Smooth muscle cell (in vitro differentiated cells): ENCODE data around the gene ZC3H14. TPM values are rescaled to one million over a fixed set of nuclear protein-coding genes. Genes with fewer than 3 reads are reported as not detected.
"Not testable (repeated sequence)": the region's sequence is repeated elsewhere in the genome, so short reads cannot be mapped to it uniquely, and the experiment has no call there.

Experiments used
- DNase-seq: peaks from one replicate; lab custom pipeline; 2025; ENCODE audit not compliant: unreplicated experiment; lab: John Stamatoyannopoulos, UW
- H2AFZ ChIP-seq: fragments of 200-600 bp; sonication (generic); 2 replicates; pipeline ENCODE4 v1.6.0; 2016; ENCODE audit warnings: antibody characterized with exemption, low read depth, mild to moderate bottlenecking
- H3F3A ChIP-seq: fragments of 200-600 bp; sonication (generic); 2 replicates; pipeline ENCODE4 v1.6.0; 2017; ENCODE audit warnings: antibody characterized with exemption, low read depth
- H3K27ac ChIP-seq: fragments of 200-600 bp; sonication (generic); 2 replicates; pipeline ENCODE4 v1.5.1; 2016; ENCODE audit warnings: low read depth, mild to moderate bottlenecking
- H3K27me3 ChIP-seq: fragments of 200-600 bp; sonication (generic); 2 replicates; pipeline ENCODE4 v1.6.1; 2016; ENCODE audit warnings: low read depth, mild to moderate bottlenecking
- H3K36me3 ChIP-seq: fragments of 200-600 bp; sonication (generic); 2 replicates; pipeline ENCODE4 v1.5.1; 2016; ENCODE audit warnings: low read depth
- H3K4me1 ChIP-seq: fragments of 200-600 bp; sonication (generic); 2 replicates; pipeline ENCODE4 v1.5.1; 2016; ENCODE audit warnings: low read depth
- H3K4me2 ChIP-seq: fragments of 200-600 bp; sonication (generic); 2 replicates; pipeline ENCODE4 v1.6.0; 2016; ENCODE audit warnings: mild to moderate bottlenecking
- H3K4me3 ChIP-seq: fragments of 200-600 bp; sonication (generic); 2 replicates; pipeline ENCODE4 v1.5.1; 2016; ENCODE audit warnings: mild to moderate bottlenecking
- H3K79me2 ChIP-seq: fragments of 200-600 bp; sonication (generic); 2 replicates; pipeline ENCODE4 v1.6.0; 2016; ENCODE audit warnings: low read depth, mild to moderate bottlenecking
- H3K9ac ChIP-seq: fragments of 200-600 bp; sonication (generic); 2 replicates; pipeline ENCODE4 v1.6.0; 2016; ENCODE audit warnings: low read depth
- H3K9me3 ChIP-seq: fragments of 200-600 bp; sonication (generic); replicated peaks from 2 replicates; pipeline ENCODE4 v1.5.1; 2016; ENCODE audit warnings: low read depth
- H4K20me1 ChIP-seq: fragments of 200-600 bp; sonication (generic); 2 replicates; pipeline ENCODE4 v1.6.0; 2016; ENCODE audit warnings: low read depth
- WGBS: methylation state at CpG from one replicate; pipeline ENCODE4 v1.1.7; 2016; ENCODE audit warnings: low lambda C conversion rate; 5-methylcytosine and 5-hydroxymethylcytosine counted together
- polyA plus RNA-seq: library from polyadenylated mRNA; unstranded; fragments of >200 nt; fragmentation: Nextera tagmentation; extraction: Ambion mirVana; gene quantifications from 2 replicates; pipeline ENCODE4 v1.2.1, GENCODE V29; 2016
- total RNA-seq: library from RNA; depleted of rRNA; stranded (reverse); fragments of >200 nt; gene quantifications from 2 replicates; pipeline ENCODE4 v1.2.3, GENCODE V29; 2014
- TF ChIP-seq, protein P1 (sequence below): fragments of 200-600 bp; sonication (generic); IDR thresholded peaks from 2 replicates; pipeline ENCODE4 v1.5.1; 2017; ENCODE audit warnings: borderline replicate concordance, mild to moderate bottlenecking, antibody characterized with exemption; ENCODE audit not compliant: insufficient read depth, poor library complexity, severe bottlenecking

Gene ZC3H14
- total and polyA plus RNA-seq, 2 experiments from 2014 or later: 43.0 to 59.1 TPM

DNA sequence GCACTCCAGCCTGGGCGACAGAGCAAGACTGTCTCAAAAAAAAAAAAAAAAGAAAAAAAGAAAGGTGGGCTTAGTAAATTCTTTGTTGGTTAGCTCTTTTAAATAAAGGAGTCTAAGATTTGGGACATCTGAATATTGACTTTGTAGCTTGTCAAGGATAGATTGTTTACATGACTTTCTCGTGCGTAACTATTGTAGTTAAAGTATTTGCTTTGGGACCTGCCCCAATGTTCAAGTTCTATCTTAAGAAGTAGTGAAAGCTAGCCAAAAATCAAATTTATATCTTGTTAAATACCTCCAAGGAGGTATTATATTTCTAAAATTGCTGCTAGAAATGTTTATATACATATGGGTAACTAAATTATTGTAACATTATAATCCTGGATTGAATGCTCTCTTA is 40.4 kb upstream of the ZC3H14 start:
- Histone ChIP-seq H3K4me1 (peaks cover 9% of the 10 kb centered on the region), H3K4me2 (no peak overlapping the region), H3K9ac (no peak overlapping the region), H3K9me3 (no peaks in the 10 kb centered on the region), H3K27me3 (no peaks in the 10 kb centered on the region), H3K27ac (no peak overlapping the region), H4K20me1 (peaks cover 51% of the 10 kb centered on the region), H3K36me3 (no peaks in the 10 kb centered on the region), H3K79me2 (peaks cover 58% of the 10 kb centered on the region), H2AFZ (no peak overlapping the region), H3K4me3 (no peak overlapping the region), H3F3A (no peaks in the 10 kb centered on the region)
- 92% methylated on average over 3 of the region's 3 CpGs for WGBS
- DNase-seq: no peak
- TF ChIP-seq, protein P1, sequence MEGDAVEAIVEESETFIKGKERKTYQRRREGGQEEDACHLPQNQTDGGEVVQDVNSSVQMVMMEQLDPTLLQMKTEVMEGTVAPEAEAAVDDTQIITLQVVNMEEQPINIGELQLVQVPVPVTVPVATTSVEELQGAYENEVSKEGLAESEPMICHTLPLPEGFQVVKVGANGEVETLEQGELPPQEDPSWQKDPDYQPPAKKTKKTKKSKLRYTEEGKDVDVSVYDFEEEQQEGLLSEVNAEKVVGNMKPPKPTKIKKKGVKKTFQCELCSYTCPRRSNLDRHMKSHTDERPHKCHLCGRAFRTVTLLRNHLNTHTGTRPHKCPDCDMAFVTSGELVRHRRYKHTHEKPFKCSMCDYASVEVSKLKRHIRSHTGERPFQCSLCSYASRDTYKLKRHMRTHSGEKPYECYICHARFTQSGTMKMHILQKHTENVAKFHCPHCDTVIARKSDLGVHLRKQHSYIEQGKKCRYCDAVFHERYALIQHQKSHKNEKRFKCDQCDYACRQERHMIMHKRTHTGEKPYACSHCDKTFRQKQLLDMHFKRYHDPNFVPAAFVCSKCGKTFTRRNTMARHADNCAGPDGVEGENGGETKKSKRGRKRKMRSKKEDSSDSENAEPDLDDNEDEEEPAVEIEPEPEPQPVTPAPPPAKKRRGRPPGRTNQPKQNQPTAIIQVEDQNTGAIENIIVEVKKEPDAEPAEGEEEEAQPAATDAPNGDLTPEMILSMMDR: no peak

DNA sequence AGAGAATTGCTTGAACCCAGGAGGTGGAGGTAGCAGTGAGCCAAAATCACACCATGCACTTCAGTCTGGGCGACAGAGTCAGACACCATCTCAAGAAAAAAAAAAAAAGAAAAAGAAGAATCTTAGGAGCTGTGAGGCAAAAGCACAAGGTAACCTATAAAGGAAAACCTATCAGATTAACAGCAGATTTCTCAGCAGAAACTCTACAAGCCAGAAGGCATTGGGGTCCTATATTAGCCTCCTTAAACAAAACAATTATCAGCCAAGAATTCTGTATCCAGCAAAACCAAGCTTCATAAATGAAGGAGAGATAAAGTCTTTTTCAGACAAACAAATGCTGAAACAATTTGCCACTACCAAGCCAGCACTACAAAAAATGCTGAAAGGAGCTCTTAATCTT is 32.9 kb upstream of the ZC3H14 start:
- not testable (repeated sequence) for H3K27me3 ChIP-seq, H4K20me1 ChIP-seq, H3K4me1 ChIP-seq, H3K4me2 ChIP-seq, H2AFZ ChIP-seq, H3F3A ChIP-seq, H3K36me3 ChIP-seq, H3K27ac ChIP-seq, DNase-seq, H3K9me3 ChIP-seq, H3K9ac ChIP-seq, H3K4me3 ChIP-seq
- peaks cover 41% of the 10 kb centered on the region for H3K79me2 ChIP-seq
- WGBS: 100% methylated on average over 1 of the region's 1 CpG

- Histone ChIP-seq H3K4me1 (no peaks in the 10 kb centered on the region), H3K9ac (no peak overlapping the region), H3K27ac (no peak overlapping the region), H3K27me3 (no peaks in the 10 kb centered on the region), H2AFZ (no peak overlapping the region), H3K9me3 (peaks cover 4% of the 10 kb centered on the region), H3K79me2 (peaks cover 29% of the 10 kb centered on the region), H3F3A (no peaks in the 10 kb centered on the region), H3K4me3 (no peak overlapping the region), H3K36me3 (peaks cover 6% of the 10 kb centered on the region), H3K4me2 (no peak overlapping the region), H4K20me1 (peaks cover 31% of the 10 kb centered on the region)
- DNase-seq: no peak
- 95% methylated on average over 6 of the region's 6 CpGs for WGBS
- TF ChIP-seq, protein P1: no peak
Measured at GRCh38 chr14:88533064-88533602, 29.7 kb upstream of the ZC3H14 start.

- H4K20me1 ChIP-seq: peaks cover 51% of the 10 kb centered on the region
- TF ChIP-seq, protein P1: no peak
- no peak overlapping the region for H3K4me2 ChIP-seq
- no peak overlapping the region for H3K27ac ChIP-seq
- H3K9me3 ChIP-seq: peaks cover 3% of the 10 kb centered on the region
- H3K9ac ChIP-seq: no peak overlapping the region
- no peaks in the 10 kb centered on the region for H3F3A ChIP-seq
- peaks cover 40% of the 10 kb centered on the region for H3K79me2 ChIP-seq
- no peaks in the 10 kb centered on the region for H3K4me1 ChIP-seq
- no peaks in the 10 kb centered on the region for H3K27me3 ChIP-seq
- 73% methylated on average over 4 of the region's 4 CpGs for WGBS
- DNase-seq: no peak
- no peak overlapping the region for H3K4me3 ChIP-seq
- H3K36me3 ChIP-seq: peaks cover 6% of the 10 kb centered on the region
- no peak overlapping the region for H2AFZ ChIP-seq
Measured at GRCh38 chr14:88535149-88535548, 27.7 kb upstream of the ZC3H14 start.
